Measurements from ENCODE around the gene TTC13.

TTC13 gene

GRCh38 chr1:230901671-230902070 lies 77.0 kb downstream of the TTC13 start:
- DNase-seq, result no peak

- no peak for DNase-seq
Observed at GRCh38 chr1:230900984-230901383, 77.7 kb downstream of the TTC13 start.

GRCh38 chr1:230899841-230900251 lies 78.8 kb downstream of the TTC13 start:
- no peak for DNase-seq

GRCh38 chr1:230898748-230899147 lies 79.9 kb downstream of the TTC13 start:
- no peak for DNase-seq

GRCh38 chr1:230898144-230898543 lies 80.5 kb downstream of the TTC13 start:
- no peak for DNase-seq

GRCh38 chr1:230896779-230897178 lies 81.9 kb downstream of the TTC13 start:
- DNase-seq, result no peak

GRCh38 chr1:230895452-230895851 lies 83.2 kb downstream of the TTC13 start:
- no peak for DNase-seq

GRCh38 chr1:230894664-230895063 lies 84.0 kb downstream of the TTC13 start:
- DNase-seq, result no peak

GRCh38 chr1:230894032-230894431 lies 84.6 kb downstream of the TTC13 start:
- no peak for DNase-seq

GRCh38 chr1:230892018-230892491 lies 86.6 kb downstream of the TTC13 start:
- DNase-seq, result no peak

GRCh38 chr1:230891413-230891812 lies 87.2 kb downstream of the TTC13 start:
- DNase-seq, result no peak

- no peak for DNase-seq
Observed at GRCh38 chr1:230884646-230885045, 94.0 kb downstream of the TTC13 start.

GRCh38 chr1:230883967-230884366 lies 94.7 kb downstream of the TTC13 start:
- no peak for DNase-seq

GRCh38 chr1:230879778-230880177 lies 98.9 kb downstream of the TTC13 start:
- no peak for DNase-seq

- DNase-seq, result no peak
Observed at GRCh38 chr1:230878591-230878990, 100.1 kb downstream of the TTC13 start.

- no peak for DNase-seq
Observed at GRCh38 chr1:230877924-230878590, 100.6 kb downstream of the TTC13 start.

GRCh38 chr1:230877146-230877923 lies 101.3 kb downstream of the TTC13 start:
- no peak for DNase-seq

- no peak for DNase-seq
Observed at GRCh38 chr1:230876660-230877059, 102.0 kb downstream of the TTC13 start.

- DNase-seq, result no peak
Observed at GRCh38 chr1:230875370-230875769, 103.3 kb downstream of the TTC13 start.

- DNase-seq, result no peak
Observed at GRCh38 chr1:230870916-230871315, 107.7 kb downstream of the TTC13 start.

GRCh38 chr1:230869500-230869899 lies 109.2 kb downstream of the TTC13 start:
- no peak for DNase-seq

- peak; percentile 29 to 45 for DNase-seq
Observed at GRCh38 chr1:230868736-230869385, 109.8 kb downstream of the TTC13 start.

- DNase-seq, result peak; percentile 73 to 78
Observed at GRCh38 chr1:230867903-230868735, 110.5 kb downstream of the TTC13 start, which contains the start of gene C1orf198. C1orf198 (minus strand) TSS chr1:230868521; CDS start chr1:230868512, 9 bp downstream.

All from activated CD4-positive, alpha-beta T cell treated with anti-CD3 and anti-CD28 coated beads, Interleukin-2, amount 50 U/mL, for 48 hours (primary cell).